ENCODE results near the gene NDUFB6.

Gene NDUFB6

GRCh38 chr9:32545884-32546283 is 27.1 kb downstream of the NDUFB6 start:
- Histone ChIP-seq H3K9me3 (no peaks in the 10 kb centered on the region), H3K27me3 (no peaks in the 10 kb centered on the region), H3K4me3 (no peak overlapping the region), H3K4me1 (peaks cover 0 to 40% (median 11%) of the 10 kb centered on the region in 4 donors), H3K36me3 (peaks cover 10 to 21% (median 20%) of the 10 kb centered on the region in 3 donors), H3K27ac (no peak overlapping the region)
- TF ChIP-seq CTCF (IDR thresholded peaks at IDR 0.05): no peak
- intact Hi-C loops (cut with DNase I; ENCODE audit: low total_unique reads): no loop called here
- DNase-seq: no peak

- Histone ChIP-seq H3K9me3 (no peaks in the 10 kb centered on the region), H3K27me3 (no peaks in the 10 kb centered on the region), H3K27ac (no peak overlapping the region), H3K4me3 (no peak overlapping the region), H3K36me3 (peaks cover 10 to 25% (median 21%) of the 10 kb centered on the region in 3 donors), H3K4me1 (peaks cover 0 to 22% (median 0%) of the 10 kb centered on the region in 4 donors)
- no peak for DNase-seq
- no peak for TF ChIP-seq CTCF (IDR thresholded peaks at IDR 0.05)
- intact Hi-C loops (cut with DNase I; ENCODE audit: low total_unique reads): no loop called here
Observed at GRCh38 chr9:32543047-32543446, 29.9 kb downstream of the NDUFB6 start.

GRCh38 chr9:32533816-32534215 is 39.1 kb downstream of the NDUFB6 start:
- Histone ChIP-seq H3K9me3 (peaks cover 0 to 2% (median 0%) of the 10 kb centered on the region in 3 donors), H3K4me1 (no peaks in the 10 kb centered on the region), H3K27ac (no peak overlapping the region), H3K4me3 (no peak overlapping the region), H3K27me3 (no peaks in the 10 kb centered on the region), H3K36me3 (no peaks in the 10 kb centered on the region)
- no peak for TF ChIP-seq CTCF (IDR thresholded peaks at IDR 0.05)
- intact Hi-C loops (cut with DNase I; ENCODE audit: low total_unique reads): no loop called here
- no peak for DNase-seq

GRCh38 chr9:32533336-32533735 is 39.6 kb downstream of the NDUFB6 start:
- DNase-seq: no peak
- intact Hi-C loops (cut with DNase I; ENCODE audit: low total_unique reads): no loop called here
- no peaks in the 10 kb centered on the region for H3K27me3 ChIP-seq
- no peaks in the 10 kb centered on the region for H3K4me1 ChIP-seq
- H3K4me3 ChIP-seq: no peak overlapping the region
- no peak overlapping the region for H3K27ac ChIP-seq
- no peak for TF ChIP-seq CTCF (IDR thresholded peaks at IDR 0.05)
- H3K36me3 ChIP-seq: no peaks in the 10 kb centered on the region
- peaks cover 0 to 2% (median 0%) of the 10 kb centered on the region in 3 donors for H3K9me3 ChIP-seq

- H3K36me3 ChIP-seq: no peaks in the 10 kb centered on the region
- DNase-seq: no peak
- H3K4me3 ChIP-seq: peak overlapping the region; percentile 61 to 62
- peak overlapping the region; percentile 82 to 85 for H3K27ac ChIP-seq
- TF ChIP-seq CTCF (IDR thresholded peaks at IDR 0.05): no peak
- peaks cover 0 to 2% (median 0%) of the 10 kb centered on the region in 3 donors for H3K9me3 ChIP-seq
- no peaks in the 10 kb centered on the region for H3K27me3 ChIP-seq
- intact Hi-C loops (cut with DNase I; ENCODE audit: low total_unique reads): no loop called here
- H3K4me1 ChIP-seq: peaks cover 0 to 36% (median 15%) of the 10 kb centered on the region in 4 donors
Observed at GRCh38 chr9:32526707-32527048, 46.3 kb downstream of the NDUFB6 start.

All from tibial artery (tissue), 4 donors.